T-helper 22 cell (primary cell): ENCODE measurements around the gene ENTPD8.

Experiments
- DNase-seq: peaks from one replicate; pipeline ENCODE4 v3.0.0-alpha.2; 2020; ENCODE audit warnings: low read depth

ENTPD8 gene

GRCh38 chr9:137447722-137448601 lies 6.8 kb upstream of the ENTPD8 start:
- DNase-seq = no peak

GRCh38 chr9:137446851-137447471 lies 5.8 kb upstream of the ENTPD8 start:
- DNase-seq = no peak

- DNase-seq = no peak
These were observed 4.8 kb upstream of the ENTPD8 start for GRCh38 chr9:137445930-137446431.

- peak; percentile 64 for DNase-seq
These were observed 4.2 kb upstream of the ENTPD8 start for GRCh38 chr9:137445275-137445807.

GRCh38 chr9:137444106-137444790 lies 3.1 kb upstream of the ENTPD8 start:
- DNase-seq = no peak

- no peak for DNase-seq
These were observed 771 bp upstream of the ENTPD8 start for GRCh38 chr9:137441935-137442321.

- no peak for DNase-seq
These were observed 1.9 kb downstream of the ENTPD8 start for GRCh38 chr9:137439158-137439714.

- DNase-seq = no peak
These were observed 2.5 kb downstream of the ENTPD8 start for GRCh38 chr9:137438591-137439157.

GRCh38 chr9:137437691-137438590 lies 3.2 kb downstream of the ENTPD8 start:
- no peak for DNase-seq

- no peak for DNase-seq
These were observed 4.2 kb downstream of the ENTPD8 start for GRCh38 chr9:137436761-137437600.

- no peak for DNase-seq
These were observed 5.0 kb downstream of the ENTPD8 start for GRCh38 chr9:137435980-137436760.

- DNase-seq = no peak
These were observed 5.7 kb downstream of the ENTPD8 start for GRCh38 chr9:137435381-137435891.

- DNase-seq = no peak
These were observed 6.4 kb downstream of the ENTPD8 start for GRCh38 chr9:137434498-137435380.

- no peak for DNase-seq
These were observed 7.2 kb downstream of the ENTPD8 start for GRCh38 chr9:137433916-137434431.

- DNase-seq = no peak
These were observed 7.7 kb downstream of the ENTPD8 start for GRCh38 chr9:137433349-137433915.

- no peak for DNase-seq
These were observed 8.3 kb downstream of the ENTPD8 start for GRCh38 chr9:137432687-137433348.
